Measurements from ENCODE around the gene FAM193B.

FAM193B gene

DNA sequence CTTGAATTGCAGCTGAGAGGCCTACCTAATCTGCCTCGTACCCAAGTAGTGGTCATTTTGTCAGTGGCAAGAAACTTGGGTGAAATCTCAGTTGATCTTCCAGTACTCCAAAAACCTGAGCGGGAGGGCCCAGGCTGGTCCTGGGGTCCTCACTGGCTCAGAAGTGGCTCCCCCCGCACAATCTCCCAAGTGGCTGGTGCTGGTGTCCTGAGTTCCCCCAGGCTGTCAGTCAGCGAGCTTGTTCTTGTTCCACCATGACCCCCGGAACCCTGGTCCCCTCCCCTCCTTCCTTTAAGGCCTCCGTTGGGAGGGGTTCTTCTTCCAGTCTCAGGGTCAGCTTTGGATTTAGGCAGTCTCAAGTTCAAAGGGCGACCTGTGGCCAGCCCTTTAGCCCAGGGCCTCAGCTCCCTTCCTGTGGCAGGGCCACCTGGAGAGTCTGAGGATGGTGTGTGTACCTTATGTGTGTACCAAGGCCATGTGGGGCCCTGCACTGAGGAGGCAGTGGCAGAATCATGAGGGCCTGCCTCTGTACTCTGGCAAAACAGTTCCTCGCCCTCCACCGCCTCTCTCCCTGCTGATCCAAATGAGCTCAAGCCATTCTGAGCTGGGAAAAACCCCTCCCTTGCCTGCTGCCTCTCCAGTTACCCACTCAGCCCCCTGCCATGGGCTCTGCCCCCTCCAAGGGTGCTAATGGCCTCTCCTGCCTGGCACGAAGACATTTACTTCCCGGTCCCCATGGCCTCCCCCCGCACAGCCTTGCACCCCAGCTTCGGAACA lies 76.5 kb downstream of the FAM193B start:
- no peak for DNase-seq (ENCODE audit: extremely low spot score)
- ChIA-PET CTCF (interaction anchor here (1.8 to 1.9 kb wide), 2 partner anchors 13 to 107 kb away, joined by 4 to 5 read pairs; no protein-coding TSS in a partner anchor), POLR2A (interaction anchor here (1.1 to 1.7 kb wide), 4 partner anchors 10 to 726 kb away, joined by 3 to 6 read pairs (median 4); partner anchors contain the start of genes HNRNPAB and PDLIM7)
- TF ChIP-seq ZNF384 (IDR thresholded peaks at IDR 0.05) (no peak), CTBP1 (IDR thresholded peaks at IDR 0.05; ENCODE audit: borderline replicate concordance) (no peak), SP1 (IDR thresholded peaks at IDR 0.05) (no peak), ELF4 (IDR thresholded peaks at IDR 0.05) (no peak), HDGF (IDR thresholded peaks at IDR 0.05; ENCODE audit: borderline replicate concordance) (no peak), L3MBTL2 (conservative IDR thresholded peaks at IDR 0.05) (no peak), FOXM1 (IDR thresholded peaks at IDR 0.05; ENCODE audit: borderline replicate concordance) (no peak), TARDBP (IDR thresholded peaks at IDR 0.05) (no peak), FOXA1 (IDR thresholded peaks at IDR 0.05) (no peak), SUZ12 (IDR thresholded peaks at IDR 0.05) (no peak), LEF1 (IDR thresholded peaks at IDR 0.05; ENCODE audit: borderline replicate concordance) (no peak), ARNT (IDR thresholded peaks at IDR 0.05) (no peak), FOXK2 (IDR thresholded peaks at IDR 0.05) (no peak), NFRKB (IDR thresholded peaks at IDR 0.05) (no peak), BHLHE40 (IDR thresholded peaks at IDR 0.05; ENCODE audit: borderline replicate concordance) (no peak)
- TF ChIP-seq, protein P1, sequence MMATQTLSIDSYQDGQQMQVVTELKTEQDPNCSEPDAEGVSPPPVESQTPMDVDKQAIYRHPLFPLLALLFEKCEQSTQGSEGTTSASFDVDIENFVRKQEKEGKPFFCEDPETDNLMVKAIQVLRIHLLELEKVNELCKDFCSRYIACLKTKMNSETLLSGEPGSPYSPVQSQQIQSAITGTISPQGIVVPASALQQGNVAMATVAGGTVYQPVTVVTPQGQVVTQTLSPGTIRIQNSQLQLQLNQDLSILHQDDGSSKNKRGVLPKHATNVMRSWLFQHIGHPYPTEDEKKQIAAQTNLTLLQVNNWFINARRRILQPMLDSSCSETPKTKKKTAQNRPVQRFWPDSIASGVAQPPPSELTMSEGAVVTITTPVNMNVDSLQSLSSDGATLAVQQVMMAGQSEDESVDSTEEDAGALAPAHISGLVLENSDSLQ (IDR thresholded peaks at IDR 0.05): no peak

DNA sequence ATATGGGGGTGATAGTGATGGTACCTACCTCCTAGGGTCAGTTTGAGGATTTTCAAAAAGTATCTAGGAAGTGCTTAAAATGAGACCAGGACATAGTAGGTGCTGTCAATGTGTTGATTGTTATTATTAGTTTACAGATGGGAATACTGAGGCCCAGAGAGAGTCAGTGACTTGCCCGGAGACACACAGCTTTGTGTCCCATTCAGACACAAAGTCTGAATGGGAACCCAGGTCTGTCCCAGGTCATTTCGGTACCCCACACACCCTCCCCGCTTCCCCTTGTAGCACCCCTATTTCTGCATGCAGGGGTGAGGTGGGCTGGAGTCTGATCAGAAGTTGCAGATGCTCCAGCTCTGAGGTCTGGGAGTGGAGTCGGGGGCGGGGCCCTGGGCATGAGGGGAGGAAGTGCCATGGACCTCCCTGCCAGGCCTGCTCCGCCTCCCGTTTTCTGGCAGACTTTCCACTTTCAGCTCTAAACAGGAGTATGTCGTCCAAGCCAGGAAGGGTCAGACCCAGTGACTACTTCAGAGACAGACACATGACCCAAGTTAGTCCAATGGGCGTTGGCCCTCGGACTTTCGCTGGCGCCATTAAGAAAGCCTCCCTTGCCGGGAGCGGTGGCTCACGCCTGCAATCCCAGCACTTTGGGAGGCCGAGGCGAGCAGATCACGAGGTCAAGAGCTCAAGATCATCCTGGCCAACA lies 77.7 kb downstream of the FAM193B start:
- TF ChIP-seq ELF4 (IDR thresholded peaks at IDR 0.05): no peak
- TF ChIP-seq CTBP1 (IDR thresholded peaks at IDR 0.05; ENCODE audit: borderline replicate concordance): no peak
- no peak for TF ChIP-seq FOXM1 (IDR thresholded peaks at IDR 0.05; ENCODE audit: borderline replicate concordance)
- no peak for TF ChIP-seq TARDBP (IDR thresholded peaks at IDR 0.05)
- no peak for TF ChIP-seq SUZ12 (IDR thresholded peaks at IDR 0.05)
- no peak for TF ChIP-seq ZNF384 (IDR thresholded peaks at IDR 0.05)
- no peak for TF ChIP-seq L3MBTL2 (conservative IDR thresholded peaks at IDR 0.05)
- no peak for TF ChIP-seq BHLHE40 (IDR thresholded peaks at IDR 0.05; ENCODE audit: borderline replicate concordance)
- TF ChIP-seq LEF1 (IDR thresholded peaks at IDR 0.05; ENCODE audit: borderline replicate concordance): no peak
- TF ChIP-seq FOXA1 (IDR thresholded peaks at IDR 0.05): no peak
- no peak for TF ChIP-seq NFRKB (IDR thresholded peaks at IDR 0.05)
- no peak for TF ChIP-seq FOXK2 (IDR thresholded peaks at IDR 0.05)
- no peak for TF ChIP-seq SP1 (IDR thresholded peaks at IDR 0.05)
- no peak for TF ChIP-seq HDGF (IDR thresholded peaks at IDR 0.05; ENCODE audit: borderline replicate concordance)
- TF ChIP-seq ARNT (IDR thresholded peaks at IDR 0.05): no peak
- TF ChIP-seq, protein P1 (IDR thresholded peaks at IDR 0.05): no peak
- POLR2A ChIA-PET: interaction anchor here (1.0 to 2.1 kb wide), 4 partner anchors 19 to 40 kb away, joined by 4 to 6 read pairs (median 5); partner anchors contain the start of genes DDX41 and PDLIM7
- CTCF ChIA-PET: interaction anchor here (1.5 to 1.9 kb wide), 2 partner anchors 24 to 106 kb away, joined by 4 to 5 read pairs; no protein-coding TSS in a partner anchor
- DNase-seq (ENCODE audit: extremely low spot score): no peak

DNA sequence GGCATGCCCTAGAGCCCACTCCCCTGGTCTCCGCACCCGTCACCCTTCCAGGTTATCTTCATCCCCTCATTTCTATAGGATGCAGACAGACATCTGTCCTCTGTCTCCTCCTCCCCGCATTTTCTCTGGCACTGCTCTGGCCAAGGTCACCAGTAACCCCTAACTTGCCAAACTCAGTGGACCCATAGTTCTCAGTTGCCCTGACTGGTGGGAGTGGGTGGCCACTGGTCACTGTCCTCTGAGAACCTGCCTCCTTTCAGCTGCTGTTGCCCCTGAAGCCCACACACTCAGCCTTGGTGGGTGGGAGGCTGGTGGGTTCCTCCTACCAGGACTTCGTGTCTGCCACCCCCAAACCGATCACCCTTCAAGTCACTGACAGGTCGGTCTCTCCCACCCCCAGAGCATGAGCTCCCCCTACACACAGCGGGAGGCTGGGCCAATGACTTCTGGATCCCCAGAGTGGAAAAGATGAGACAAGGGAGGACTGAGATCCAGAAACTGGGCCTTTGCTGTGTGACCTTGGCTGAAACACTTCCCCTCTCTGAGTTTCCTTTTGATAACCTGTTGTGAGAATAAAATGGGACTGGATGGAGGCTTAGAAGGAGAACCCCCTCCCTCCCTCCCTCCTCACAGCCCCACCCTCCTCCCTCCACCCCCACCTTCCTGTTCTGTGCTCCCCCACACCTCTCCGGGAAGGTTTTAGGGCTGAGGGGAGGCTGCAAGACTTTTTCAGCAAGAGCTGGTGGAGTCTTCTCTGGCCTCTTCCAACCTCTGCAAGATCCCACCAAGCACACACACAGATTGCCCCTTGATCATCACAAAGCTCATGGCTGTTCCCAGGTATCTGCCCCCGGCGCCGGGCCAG lies 78.6 kb downstream of the FAM193B start:
- TF ChIP-seq FOXK2 (IDR thresholded peaks at IDR 0.05) (no peak), FOXA1 (IDR thresholded peaks at IDR 0.05) (no peak), BHLHE40 (IDR thresholded peaks at IDR 0.05; ENCODE audit: borderline replicate concordance) (no peak), CTBP1 (IDR thresholded peaks at IDR 0.05; ENCODE audit: borderline replicate concordance) (no peak), NFRKB (IDR thresholded peaks at IDR 0.05) (no peak), ARNT (IDR thresholded peaks at IDR 0.05) (no peak)
- TF ChIP-seq, protein P1 (IDR thresholded peaks at IDR 0.05): no peak
- CTCF ChIA-PET: interaction anchor here (1.5 kb wide), 1 partner anchor 25 kb away, joined by 4 read pairs; no protein-coding TSS in a partner anchor
- no peak for DNase-seq (ENCODE audit: extremely low spot score)
- POLR2A ChIA-PET: interaction anchor here (1.0 to 2.1 kb wide), 5 partner anchors 12 to 41 kb away, joined by 3 to 6 read pairs (median 5); partner anchors contain the start of genes DDX41 and PDLIM7

DNA sequence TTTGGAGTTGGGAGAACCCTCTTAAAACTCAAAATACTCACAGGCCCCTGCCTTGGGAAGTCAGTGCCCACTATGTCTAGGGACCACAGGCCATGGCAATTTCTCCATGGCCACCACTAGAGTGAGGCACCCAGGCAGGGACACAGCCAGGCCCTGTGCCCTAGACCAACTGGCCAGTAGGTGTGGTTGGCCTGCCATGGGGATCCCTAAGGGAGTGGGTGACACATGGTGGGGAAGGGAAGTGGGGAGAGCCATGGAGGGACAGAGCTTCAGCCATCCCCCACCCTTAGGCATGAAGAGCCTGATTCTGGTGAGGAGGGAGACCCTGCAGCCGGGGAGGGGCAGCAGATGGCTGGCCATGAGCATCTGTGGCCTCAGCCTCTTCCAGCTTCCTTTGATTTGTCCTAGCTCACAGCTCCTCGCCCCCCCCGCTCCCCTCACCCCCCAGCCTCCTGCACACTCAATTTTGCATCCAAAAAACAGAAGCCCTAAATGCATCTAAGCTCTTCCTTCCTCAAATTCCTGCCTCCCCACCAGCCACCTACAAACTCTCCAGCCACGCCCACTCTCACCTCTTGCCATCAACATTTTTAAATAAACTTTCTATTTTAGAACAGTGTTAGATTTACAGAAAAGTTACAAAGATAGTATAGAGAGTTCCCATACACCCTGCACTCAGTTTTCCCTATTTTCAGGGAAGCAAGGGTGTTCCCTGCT lies 79.4 kb downstream of the FAM193B start:
- DNase-seq (ENCODE audit: extremely low spot score): no peak
- TF ChIP-seq NFRKB (IDR thresholded peaks at IDR 0.05): no peak
- no peak for TF ChIP-seq LEF1 (IDR thresholded peaks at IDR 0.05; ENCODE audit: borderline replicate concordance)
- no peak for TF ChIP-seq FOXK2 (IDR thresholded peaks at IDR 0.05)
- no peak for TF ChIP-seq ARNT (IDR thresholded peaks at IDR 0.05)
- no peak for TF ChIP-seq TARDBP (IDR thresholded peaks at IDR 0.05)
- TF ChIP-seq SP1 (IDR thresholded peaks at IDR 0.05): no peak
- no peak for TF ChIP-seq ZNF384 (IDR thresholded peaks at IDR 0.05)
- no peak for TF ChIP-seq CTBP1 (IDR thresholded peaks at IDR 0.05; ENCODE audit: borderline replicate concordance)
- no peak for TF ChIP-seq HDGF (IDR thresholded peaks at IDR 0.05; ENCODE audit: borderline replicate concordance)
- no peak for TF ChIP-seq BHLHE40 (IDR thresholded peaks at IDR 0.05; ENCODE audit: borderline replicate concordance)
- TF ChIP-seq FOXA1 (IDR thresholded peaks at IDR 0.05): no peak
- TF ChIP-seq, protein P1 (IDR thresholded peaks at IDR 0.05): no peak
- TF ChIP-seq SUZ12 (IDR thresholded peaks at IDR 0.05): no peak
- POLR2A ChIA-PET: interaction anchor here (1.2 to 2.1 kb wide), 2 partner anchors 13 to 20 kb away, joined by 3 to 5 read pairs; no protein-coding TSS in a partner anchor
- CTCF ChIA-PET: interaction anchor here (1.5 kb wide), 1 partner anchor 26 kb away, joined by 4 read pairs; no protein-coding TSS in a partner anchor

Measured in HEK293T (cell line).